Liver (tissue), 9 donors: ENCODE data around the gene DSCAML1. TPM values are rescaled to one million over a fixed set of nuclear protein-coding genes. Genes with fewer than 3 reads are reported as not detected.

ENCODE experiments used
- DNase-seq: peaks from one replicate; pipeline ENCODE4 v3.0.0-alpha.2; 2017; ENCODE audit warnings: low spot score
- H3K27ac ChIP-seq, 2 donors: one replicate each; pipeline ENCODE4 v1.7.0; 2013; ENCODE audit warnings: inconsistent platforms in 2 of 2, low read length in 2 of 2, control low read depth in 1 of 2, low read depth in 1 of 2, mild to moderate bottlenecking in 1 of 2
- H3K27me3 ChIP-seq, 4 donors: one replicate each; pipeline versions ENCODE4 v1.6.1 to v1.7.0; 2013; ENCODE audit warnings: low read length in 3 of 4, inconsistent platforms in 1 of 4, mild to moderate bottlenecking in 1 of 4, moderate library complexity in 1 of 4; ENCODE audit not compliant: control insufficient read depth in 4 of 4, insufficient read depth in 4 of 4
- H3K36me3 ChIP-seq, 4 donors: one replicate each; pipeline versions ENCODE4 v1.6.1 to v1.7.0; 2013; ENCODE audit warnings: low read length in 3 of 4, mild to moderate bottlenecking in 3 of 4, low read depth in 1 of 4, moderate library complexity in 1 of 4; ENCODE audit not compliant: control insufficient read depth in 4 of 4, insufficient read depth in 3 of 4
- H3K4me1 ChIP-seq, 4 donors: one replicate each; pipeline versions ENCODE4 v1.6.1 to v1.7.0; 2013; ENCODE audit warnings: low read length in 3 of 4, mild to moderate bottlenecking in 3 of 4, moderate library complexity in 1 of 4; ENCODE audit not compliant: control insufficient read depth in 4 of 4, insufficient read depth in 4 of 4
- H3K4me3 ChIP-seq, 3 donors: one replicate each; pipeline versions ENCODE4 v1.6.1 to v1.7.0; 2013; ENCODE audit warnings: low read length in 3 of 3, control low read depth in 1 of 3, low read depth in 1 of 3, mild to moderate bottlenecking in 1 of 3
- H3K9ac ChIP-seq, 2 donors: one replicate each; pipeline ENCODE4 v1.7.0; 2013; ENCODE audit warnings: low read length in 2 of 2, mild to moderate bottlenecking in 2 of 2, moderate library complexity in 2 of 2, control low read depth in 1 of 2, low read depth in 1 of 2
- H3K9me3 ChIP-seq, 4 donors: one replicate each; pipeline versions ENCODE4 v1.6.1 to v1.7.0; 2013; ENCODE audit warnings: low read length in 3 of 4; ENCODE audit not compliant: control insufficient read depth in 4 of 4
- CTCF ChIP-seq: fragments of 150-350 bp; IDR thresholded peaks from 2 replicates; pipeline ENCODE4 v1.5.1; 2017; ENCODE audit warnings: improper control_type of control experiment, low read depth, low read length; ENCODE audit not compliant: missing input control
- EGR1 ChIP-seq, 2 donors: IDR thresholded peaks; 2 replicates each; pipeline ENCODE4 v1.6.1; 2016 to 2018; ENCODE audit warnings: antibody characterized with exemption in 2 of 2, low read depth in 2 of 2
- FOXA1 ChIP-seq: IDR thresholded peaks from 2 replicates; pipeline ENCODE4 v1.6.1; 2016; ENCODE audit warnings: antibody characterized with exemption
- FOXA2 ChIP-seq: IDR thresholded peaks from 2 replicates; pipeline ENCODE4 v1.6.1; 2016; ENCODE audit warnings: antibody characterized with exemption
- GABPA ChIP-seq, 2 donors: IDR thresholded peaks in 1 of 2; conservative IDR thresholded peaks in 1 of 2; 2 replicates each; pipeline ENCODE4 v1.6.1; 2016; ENCODE audit warnings: antibody characterized with exemption in 2 of 2, mild to moderate bottlenecking in 1 of 2, moderate library complexity in 1 of 2
- HNF4A ChIP-seq, 2 donors: conservative IDR thresholded peaks; 2 replicates each; pipeline ENCODE4 v1.6.1; 2016; ENCODE audit warnings: antibody characterized with exemption in 2 of 2, mild to moderate bottlenecking in 2 of 2
- HNF4G ChIP-seq: IDR thresholded peaks from 2 replicates; pipeline ENCODE4 v1.6.1; 2016; ENCODE audit warnings: antibody characterized with exemption
- JUND ChIP-seq, 2 donors: IDR thresholded peaks; 2 replicates each; pipeline ENCODE4 v1.6.1; 2016; ENCODE audit warnings: antibody characterized with exemption in 2 of 2
- NR2F2 ChIP-seq: IDR thresholded peaks from 2 replicates; pipeline ENCODE4 v1.6.1; 2016; ENCODE audit warnings: antibody characterized with exemption
- RAD21 ChIP-seq, 2 donors: IDR thresholded peaks; 2 replicates each; pipeline ENCODE4 v1.6.1; 2016; ENCODE audit warnings: antibody characterized with exemption in 2 of 2, mild to moderate bottlenecking in 2 of 2
- REST ChIP-seq: IDR thresholded peaks from 2 replicates; pipeline ENCODE4 v1.6.1; 2016; ENCODE audit warnings: antibody characterized with exemption, mild to moderate bottlenecking
- RXRA ChIP-seq, 2 donors: IDR thresholded peaks; 2 replicates each; pipeline ENCODE4 v1.6.1; 2017 to 2018; ENCODE audit warnings: antibody characterized with exemption in 2 of 2, mild to moderate bottlenecking in 1 of 2
- SP1 ChIP-seq: IDR thresholded peaks from 2 replicates; pipeline ENCODE4 v1.6.1; 2018; ENCODE audit warnings: antibody characterized with exemption, mild to moderate bottlenecking
- TAF1 ChIP-seq: conservative IDR thresholded peaks from 2 replicates; pipeline ENCODE4 v1.6.1; 2016; ENCODE audit warnings: antibody characterized with exemption, mild to moderate bottlenecking
- WGBS: extraction: QIAGEN DNeasy Blood & Tissue Kit; methylation state at CpG from one replicate; pipeline ENCODE4 v1.1.7; 2013; 5-methylcytosine and 5-hydroxymethylcytosine counted together
- polyA plus RNA-seq, 2 donors: library from polyadenylated mRNA; stranded (reverse) in 1 of 2; unstranded in 1 of 2; fragments of 200-250 nt in 1 of 2; fragments of >200 nt in 1 of 2; fragmentation: Nextera tagmentation in 1 of 2; extraction: Ambion mirVana in 1 of 2; gene quantifications; one replicate each; pipeline versions ENCODE4 v1.2.1 to v1.2.3, GENCODE V29; 2013 to 2015
- total RNA-seq, 2 donors: library from RNA; depleted of rRNA; stranded (reverse); fragments of >200 nt; gene quantifications; one replicate each; pipeline ENCODE4 v1.2.3, GENCODE V29; 2014
- TF ChIP-seq, protein P1 (sequence below): IDR thresholded peaks from 2 replicates; pipeline ENCODE4 v1.6.1; 2016; ENCODE audit warnings: antibody characterized with exemption
- TF ChIP-seq, protein P2 (sequence below): IDR thresholded peaks from 2 replicates; pipeline ENCODE4 v1.6.1; 2016; ENCODE audit warnings: antibody characterized with exemption
- donor health status: healthy.
- donor health status: healthy.
- donor health status: healthy.
- donor health status: healthy.
- donor health status: healthy.

Gene DSCAML1
- total and polyA plus RNA-seq, 4 donors, result 0.07 to 0.42 (median 0.20) TPM

- Histone ChIP-seq H3K4me3 (no peak overlapping the region), H3K9me3 (no peaks in the 10 kb centered on the region), H3K36me3 (no peaks in the 10 kb centered on the region), H3K4me1 (no peaks in the 10 kb centered on the region), H3K27me3 (no peaks in the 10 kb centered on the region), H3K9ac (no peak overlapping the region), H3K27ac (no peak overlapping the region)
- TF ChIP-seq REST (no peak), EGR1 (IDR thresholded peaks at IDR 0.05; ENCODE audit: low read depth in 2 of 2) (no peak), RAD21 (IDR thresholded peaks at IDR 0.05) (no peak), NR2F2 (no peak), JUND (IDR thresholded peaks at IDR 0.05) (no peak), CTCF (no peak)
- TF ChIP-seq, protein P1, sequence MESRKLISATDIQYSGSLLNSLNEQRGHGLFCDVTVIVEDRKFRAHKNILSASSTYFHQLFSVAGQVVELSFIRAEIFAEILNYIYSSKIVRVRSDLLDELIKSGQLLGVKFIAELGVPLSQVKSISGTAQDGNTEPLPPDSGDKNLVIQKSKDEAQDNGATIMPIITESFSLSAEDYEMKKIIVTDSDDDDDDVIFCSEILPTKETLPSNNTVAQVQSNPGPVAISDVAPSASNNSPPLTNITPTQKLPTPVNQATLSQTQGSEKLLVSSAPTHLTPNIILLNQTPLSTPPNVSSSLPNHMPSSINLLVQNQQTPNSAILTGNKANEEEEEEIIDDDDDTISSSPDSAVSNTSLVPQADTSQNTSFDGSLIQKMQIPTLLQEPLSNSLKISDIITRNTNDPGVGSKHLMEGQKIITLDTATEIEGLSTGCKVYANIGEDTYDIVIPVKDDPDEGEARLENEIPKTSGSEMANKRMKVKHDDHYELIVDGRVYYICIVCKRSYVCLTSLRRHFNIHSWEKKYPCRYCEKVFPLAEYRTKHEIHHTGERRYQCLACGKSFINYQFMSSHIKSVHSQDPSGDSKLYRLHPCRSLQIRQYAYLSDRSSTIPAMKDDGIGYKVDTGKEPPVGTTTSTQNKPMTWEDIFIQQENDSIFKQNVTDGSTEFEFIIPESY, result no peak
- 76% methylated on average over 11 of the region's 11 CpGs for WGBS
- DNase-seq, result no peak
These were observed 261.1 kb downstream of the DSCAML1 start for GRCh38 chr11:117535850-117536411.

DNA sequence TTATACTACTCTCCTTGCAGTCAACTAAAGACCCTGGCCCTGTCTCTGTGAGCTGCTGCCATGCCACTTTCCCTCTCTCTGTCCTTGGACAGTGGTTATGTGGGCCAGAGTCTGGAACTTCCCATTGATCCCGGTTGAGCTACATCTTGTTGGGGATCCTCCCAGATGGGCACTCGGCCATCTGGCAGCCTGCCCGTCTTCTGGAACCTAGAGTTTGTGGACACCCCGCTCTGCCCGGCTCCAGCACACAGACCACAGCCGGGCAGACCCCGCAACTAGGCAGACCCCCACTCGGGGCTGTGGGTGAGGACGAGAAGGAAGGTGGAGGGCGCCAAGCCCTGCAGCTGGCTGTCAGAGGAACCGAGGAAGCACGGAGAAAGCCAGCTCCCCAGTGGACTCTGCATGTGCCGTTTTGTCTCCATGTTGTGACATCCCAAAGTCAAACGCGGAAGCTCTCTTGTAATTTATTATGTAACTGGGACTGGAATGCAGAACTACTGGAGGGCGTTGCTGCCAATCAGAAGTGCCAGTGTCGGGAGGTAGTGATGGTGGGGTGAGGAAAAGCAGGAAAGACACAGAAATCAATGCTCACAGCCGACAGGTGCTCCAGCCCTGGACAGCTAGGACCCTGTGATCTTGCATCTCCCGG is 261.7 kb downstream of the DSCAML1 start:
- Histone ChIP-seq H3K36me3 (no peaks in the 10 kb centered on the region), H3K4me3 (no peak overlapping the region), H3K9ac (no peak overlapping the region), H3K27me3 (no peaks in the 10 kb centered on the region), H3K9me3 (no peaks in the 10 kb centered on the region), H3K27ac (no peak overlapping the region), H3K4me1 (no peaks in the 10 kb centered on the region)
- 46% methylated on average over 19 of the region's 19 CpGs for WGBS
- DNase-seq, result no peak
- TF ChIP-seq HNF4G (no peak), FOXA1 (no peak), TAF1 (no peak), SP1 (no peak), GABPA (IDR thresholded peaks at IDR 0.05 in 1 of 2, conservative IDR thresholded peaks at IDR 0.05 in 1 of 2) (no peak), RXRA (IDR thresholded peaks at IDR 0.05) (no peak), FOXA2 (no peak), CTCF (no peak), EGR1 (IDR thresholded peaks at IDR 0.05; ENCODE audit: low read depth in 2 of 2) (no peak), HNF4A (conservative IDR thresholded peaks at IDR 0.05) (no peak), NR2F2 (no peak)
- TF ChIP-seq, protein P1, result no peak
- TF ChIP-seq, protein P2, sequence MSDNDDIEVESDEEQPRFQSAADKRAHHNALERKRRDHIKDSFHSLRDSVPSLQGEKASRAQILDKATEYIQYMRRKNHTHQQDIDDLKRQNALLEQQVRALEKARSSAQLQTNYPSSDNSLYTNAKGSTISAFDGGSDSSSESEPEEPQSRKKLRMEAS, result no peak
